Gastroesophageal sphincter (tissue), 4 donors: ENCODE data around the gene CDC7. TPM values are rescaled to one million over a fixed set of nuclear protein-coding genes. Genes with fewer than 3 reads are reported as not detected.

Experiments used
- ATAC-seq: fragments of 150-250 bp; one replicate; pipeline ENCODE4 v1.9.1; 2016; ENCODE audit warnings: mild to moderate bottlenecking, moderate library complexity
- H3K27ac ChIP-seq, 4 donors: fragments of 200-600 bp; sonication (generic) in 3 of 4; 1 replicate in 3 of 4; 2 replicates in 1 of 4; pipeline ENCODE4 v1.5.1; 2016 to 2019
- H3K27me3 ChIP-seq: fragments of 200-600 bp; sonication (generic); one replicate; pipeline ENCODE4 v1.5.1; 2019
- H3K36me3 ChIP-seq, 2 donors: fragments of 200-600 bp; sonication (generic); one replicate each; pipeline ENCODE4 v1.5.1; 2019; ENCODE audit warnings: control low read depth in 1 of 2
- H3K4me1 ChIP-seq, 3 donors: fragments of 200-600 bp; sonication (generic); 1 replicate in 2 of 3; 2 replicates in 1 of 3; pipeline ENCODE4 v1.5.1; 2016 to 2019; ENCODE audit warnings: control low read depth in 2 of 3
- H3K4me3 ChIP-seq, 2 donors: fragments of 200-600 bp; sonication (generic); one replicate each; pipeline ENCODE4 v1.5.1; 2019; ENCODE audit warnings: mild to moderate bottlenecking in 1 of 2, moderate library complexity in 1 of 2
- H3K9me3 ChIP-seq, 3 donors: fragments of 200-600 bp; sonication (generic); one replicate each; pipeline ENCODE4 v1.5.1; 2017 to 2019; ENCODE audit warnings: control low read depth in 2 of 3
- EP300 ChIP-seq: sonication (generic); formaldehyde crosslinking; IDR thresholded peaks from one replicate; pipeline ENCODE4 v1.6.1; 2017; ENCODE audit warnings: antibody characterized with exemption, mild to moderate bottlenecking
- POLR2A ChIP-seq, 2 donors: fragments of 450-650 bp; IDR thresholded peaks; one replicate each; pipeline ENCODE4 v1.6.1; 2017; ENCODE audit warnings: antibody characterized with exemption in 2 of 2, mild to moderate bottlenecking in 2 of 2, moderate library complexity in 1 of 2
- POLR2AphosphoS5 ChIP-seq: sonication (generic); formaldehyde crosslinking; IDR thresholded peaks from one replicate; pipeline ENCODE4 v1.6.1; 2017; ENCODE audit warnings: antibody characterized with exemption
- WGBS, 2 donors: methylation state at CpG; one replicate each; pipeline ENCODE4 v1.1.5; 2018; ENCODE audit warnings: low coverage in 1 of 2; 5-methylcytosine and 5-hydroxymethylcytosine counted together
- total RNA-seq, 4 donors: library from RNA; depleted of rRNA; stranded (reverse); fragments of >200 nt; gene quantifications; one replicate each; pipeline ENCODE4 v1.1.0, GENCODE V29; 2016
- TF ChIP-seq, protein P1 (sequence below), 4 experiments: fragments of 200-600 bp in 2 of 4; fragments of 450-650 bp in 2 of 4; sonication (generic) in 1 of 4; IDR thresholded peaks; one replicate each; pipeline ENCODE4 v1.5.1; 2017 to 2019; ENCODE audit warnings: antibody characterized with exemption in 4 of 4, mild to moderate bottlenecking in 2 of 4, moderate library complexity in 2 of 4

CDC7 gene
- total RNA-seq, 4 donors from 2014 or later = 0.31 to 3.2 (median 1.4) TPM

DNA sequence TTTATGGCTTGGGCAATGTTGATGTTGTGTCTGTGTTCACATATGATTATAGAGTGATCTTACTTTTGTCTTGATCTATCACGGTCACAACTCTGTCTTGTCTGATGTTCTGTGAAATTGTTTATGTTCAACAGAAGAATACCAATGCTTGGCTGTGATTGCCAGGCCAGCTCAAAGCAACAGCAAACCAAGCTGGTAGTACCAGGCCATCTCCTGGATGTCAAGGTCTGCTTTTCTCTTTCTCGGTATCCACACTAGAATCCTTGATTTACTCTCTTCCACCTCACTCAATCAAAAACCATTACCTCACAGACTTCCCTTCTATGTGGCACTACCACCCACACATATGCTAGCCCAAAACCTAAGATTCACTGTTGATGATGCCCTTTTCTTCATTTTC lies 1.3 kb upstream of the CDC7 start:
- 92 to 100% methylated on average over 2 of the region's 2 CpGs for WGBS, 2 donors
- no peak overlapping the region for H3K4me3 ChIP-seq
- H3K4me1 ChIP-seq = peaks cover 0 to 19% (median 8%) of the 10 kb centered on the region in 3 donors
- H3K27me3 ChIP-seq = no peaks in the 10 kb centered on the region
- no peaks in the 10 kb centered on the region for H3K36me3 ChIP-seq
- H3K27ac ChIP-seq = no peak overlapping the region
- TF ChIP-seq POLR2AphosphoS5 (no peak), EP300 (no peak)
- no peak for ATAC-seq
- H3K9me3 ChIP-seq = no peaks in the 10 kb centered on the region

DNA sequence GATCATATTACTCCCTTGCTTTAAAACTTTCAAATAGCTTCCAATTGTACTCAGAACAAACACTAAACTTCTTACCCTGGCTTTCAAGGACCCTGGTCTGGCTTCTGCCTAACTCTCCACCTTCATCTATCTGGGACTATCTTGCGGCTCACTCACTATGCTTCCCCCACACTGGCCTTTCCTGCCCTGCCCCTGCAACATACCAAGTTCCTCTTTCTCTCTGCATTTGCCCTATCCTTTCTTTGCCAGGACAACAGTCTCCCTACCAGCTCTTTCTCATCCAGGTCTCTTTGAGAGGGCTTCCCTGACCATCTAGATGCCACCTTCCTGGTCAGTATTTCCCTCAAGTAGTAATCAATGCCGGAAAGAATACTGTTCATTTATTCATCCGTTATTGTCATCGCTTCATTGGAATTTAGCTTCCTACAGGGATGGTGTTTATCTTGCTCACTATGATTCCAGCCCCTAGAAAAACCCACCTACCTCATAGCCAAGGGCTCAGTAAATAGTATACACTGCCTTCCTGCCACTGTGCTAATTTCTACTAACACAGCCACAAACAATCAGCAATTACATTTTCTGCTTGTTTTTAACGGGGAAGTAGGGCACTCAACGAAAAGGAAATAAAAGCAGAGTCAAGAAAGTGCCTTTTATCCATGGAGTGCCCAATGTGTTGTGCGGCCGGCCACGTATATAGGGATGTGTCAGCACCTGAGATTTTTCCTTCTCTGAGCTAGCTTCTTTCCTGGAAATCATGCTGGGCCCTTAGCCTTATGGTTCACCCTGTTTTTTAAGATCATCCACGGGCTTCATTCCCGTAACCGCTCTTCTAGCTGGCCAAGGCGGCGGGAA lies 521 bp upstream of the CDC7 start:
- H3K9me3 ChIP-seq = no peaks in the 10 kb centered on the region
- H3K36me3 ChIP-seq = no peaks in the 10 kb centered on the region
- H3K27me3 ChIP-seq = no peaks in the 10 kb centered on the region
- WGBS, 2 donors = 21 to 23% methylated on average over 11 to 12 of the region's 14 CpGs
- no peak for ATAC-seq
- peaks cover 0 to 19% (median 8%) of the 10 kb centered on the region in 3 donors for H3K4me1 ChIP-seq
- peak overlapping the region; percentile 63 to 66 for H3K4me3 ChIP-seq
- H3K27ac ChIP-seq = peak overlapping the region; percentile 11 to 93 (median 88)
- TF ChIP-seq POLR2A (IDR thresholded peaks at IDR 0.05) (no peak), POLR2AphosphoS5 (peak; percentile 95), EP300 (no peak)

DNA sequence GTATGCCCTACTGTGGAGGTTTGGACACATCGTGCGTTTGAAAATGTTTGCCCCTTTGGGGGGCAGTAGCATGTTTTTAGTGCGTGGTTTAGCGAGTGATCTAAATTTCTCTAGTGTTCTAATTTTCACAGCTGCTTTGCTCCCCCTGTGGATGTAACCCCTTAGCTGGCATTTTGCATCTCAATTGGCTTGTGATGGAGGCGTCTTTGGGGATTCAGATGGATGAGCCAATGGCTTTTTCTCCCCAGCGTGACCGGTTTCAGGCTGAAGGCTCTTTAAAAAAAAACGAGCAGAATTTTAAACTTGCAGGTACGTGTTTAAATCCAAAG lies 836 bp downstream of the CDC7 start:
- ATAC-seq = no peak
- 0% methylated on average over 7 of the region's 9 CpGs for WGBS, 2 donors
- peaks cover 0 to 19% (median 8%) of the 10 kb centered on the region in 3 donors for H3K4me1 ChIP-seq
- peak overlapping the region; percentile 63 to 66 for H3K4me3 ChIP-seq
- peak overlapping the region; percentile 11 to 93 (median 88) for H3K27ac ChIP-seq
- no peaks in the 10 kb centered on the region for H3K36me3 ChIP-seq
- TF ChIP-seq POLR2A (IDR thresholded peaks at IDR 0.05) (no peak), POLR2AphosphoS5 (no peak), EP300 (no peak)
- TF ChIP-seq, protein P1, sequence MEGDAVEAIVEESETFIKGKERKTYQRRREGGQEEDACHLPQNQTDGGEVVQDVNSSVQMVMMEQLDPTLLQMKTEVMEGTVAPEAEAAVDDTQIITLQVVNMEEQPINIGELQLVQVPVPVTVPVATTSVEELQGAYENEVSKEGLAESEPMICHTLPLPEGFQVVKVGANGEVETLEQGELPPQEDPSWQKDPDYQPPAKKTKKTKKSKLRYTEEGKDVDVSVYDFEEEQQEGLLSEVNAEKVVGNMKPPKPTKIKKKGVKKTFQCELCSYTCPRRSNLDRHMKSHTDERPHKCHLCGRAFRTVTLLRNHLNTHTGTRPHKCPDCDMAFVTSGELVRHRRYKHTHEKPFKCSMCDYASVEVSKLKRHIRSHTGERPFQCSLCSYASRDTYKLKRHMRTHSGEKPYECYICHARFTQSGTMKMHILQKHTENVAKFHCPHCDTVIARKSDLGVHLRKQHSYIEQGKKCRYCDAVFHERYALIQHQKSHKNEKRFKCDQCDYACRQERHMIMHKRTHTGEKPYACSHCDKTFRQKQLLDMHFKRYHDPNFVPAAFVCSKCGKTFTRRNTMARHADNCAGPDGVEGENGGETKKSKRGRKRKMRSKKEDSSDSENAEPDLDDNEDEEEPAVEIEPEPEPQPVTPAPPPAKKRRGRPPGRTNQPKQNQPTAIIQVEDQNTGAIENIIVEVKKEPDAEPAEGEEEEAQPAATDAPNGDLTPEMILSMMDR (IDR thresholded peaks at IDR 0.05) = no peak
- H3K27me3 ChIP-seq = no peaks in the 10 kb centered on the region
- no peaks in the 10 kb centered on the region for H3K9me3 ChIP-seq

DNA sequence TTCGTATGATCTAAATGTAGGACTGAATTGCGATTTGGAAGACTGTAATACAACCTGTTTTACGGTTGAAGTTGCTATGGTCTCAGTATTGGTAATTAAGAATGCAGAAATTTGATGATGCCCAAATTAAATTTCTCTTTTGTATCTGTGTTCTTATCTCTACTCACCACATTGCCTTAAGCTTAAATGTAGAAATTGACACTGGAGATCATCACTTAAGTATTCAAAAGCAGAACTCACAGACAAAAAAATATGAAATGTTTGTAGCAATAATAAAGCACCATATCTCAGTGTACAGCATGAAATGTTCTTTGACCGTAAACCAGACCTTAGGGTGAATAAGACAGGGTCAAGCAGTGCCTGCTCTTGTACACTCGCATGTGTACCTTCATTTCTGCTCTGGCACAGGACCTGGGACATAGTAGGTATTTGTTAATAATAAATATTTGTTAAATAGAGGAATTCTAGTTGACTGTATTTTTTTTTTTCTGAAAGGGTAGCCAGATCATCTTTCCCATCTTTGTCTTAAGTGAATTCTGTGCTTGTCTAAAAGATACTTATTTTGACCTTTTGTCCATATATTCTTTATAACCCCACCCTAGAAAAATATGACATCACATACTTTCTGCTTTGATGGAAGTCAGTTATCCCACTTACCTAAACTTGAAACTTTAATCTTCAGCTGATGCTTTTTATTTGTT lies 1.5 kb downstream of the CDC7 start:
- peak overlapping the region; percentile 11 to 93 (median 88) for H3K27ac ChIP-seq
- ATAC-seq = no peak
- H3K27me3 ChIP-seq = no peaks in the 10 kb centered on the region
- H3K9me3 ChIP-seq = no peaks in the 10 kb centered on the region
- WGBS, 2 donors = 23 to 36% methylated on average over 5 of the region's 5 CpGs
- peaks cover 0 to 19% (median 8%) of the 10 kb centered on the region in 3 donors for H3K4me1 ChIP-seq
- H3K36me3 ChIP-seq = no peaks in the 10 kb centered on the region
- TF ChIP-seq POLR2A (IDR thresholded peaks at IDR 0.05) = no peak
- TF ChIP-seq, protein P1 (IDR thresholded peaks at IDR 0.05) = no peak
- TF ChIP-seq EP300 = no peak
- no peak for TF ChIP-seq POLR2AphosphoS5
- peak overlapping the region in 1 of 2 donors; percentile 63 for H3K4me3 ChIP-seq

DNA sequence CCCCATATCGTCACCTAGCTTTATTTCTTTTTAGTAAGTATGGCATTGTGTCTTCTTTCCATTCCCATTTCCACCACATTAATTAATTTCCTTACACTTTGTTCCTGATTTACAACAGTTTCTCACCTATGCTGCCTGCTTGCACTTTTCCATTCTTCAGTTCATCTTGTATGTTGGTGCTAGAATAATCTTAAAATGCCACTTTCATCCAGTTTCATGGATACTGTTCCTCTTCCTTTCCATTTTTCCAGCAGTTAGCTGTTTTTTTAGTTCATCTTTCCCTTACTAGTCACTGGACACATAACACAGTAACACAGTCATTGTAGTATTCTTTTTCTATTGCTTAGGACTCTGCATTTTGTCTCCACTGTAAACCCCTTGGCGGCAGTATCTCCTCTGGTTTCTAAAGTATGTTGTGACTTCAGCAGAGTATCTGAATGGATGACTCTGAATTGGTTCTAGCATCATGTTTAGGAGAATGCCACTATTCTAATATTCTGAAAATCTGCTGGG lies 2.1 kb downstream of the CDC7 start:
- H3K27ac ChIP-seq = no peak overlapping the region
- ATAC-seq = no peak
- H3K4me3 ChIP-seq = no peak overlapping the region
- no peaks in the 10 kb centered on the region for H3K27me3 ChIP-seq
- no peaks in the 10 kb centered on the region for H3K9me3 ChIP-seq
- no peaks in the 10 kb centered on the region for H3K36me3 ChIP-seq
- H3K4me1 ChIP-seq = peaks cover 0 to 19% (median 8%) of the 10 kb centered on the region in 3 donors
- WGBS, 2 donors = 52 to 64% methylated on average over 2 of the region's 2 CpGs
- no peak for TF ChIP-seq POLR2AphosphoS5
- TF ChIP-seq POLR2A (IDR thresholded peaks at IDR 0.05) = no peak
- TF ChIP-seq EP300 = no peak
- TF ChIP-seq, protein P1 (IDR thresholded peaks at IDR 0.05) = no peak
